Panc1 (cell line): Measurements from ENCODE around the gene SERTAD2.

Source experiments
- CTCF ChIP-seq: fragments of 450-650 bp; IDR thresholded peaks from 2 replicates; pipeline ENCODE4 v1.5.1; 2017; ENCODE audit warnings: mild to moderate bottlenecking
- REST ChIP-seq, 2 experiments: IDR thresholded peaks; 2 replicates each; pipeline ENCODE4 v1.6.1; 2011 to 2012; ENCODE audit warnings: low read depth in 2 of 2, control low read depth in 1 of 2, low read length in 1 of 2, mild to moderate bottlenecking in 1 of 2, moderate library complexity in 1 of 2; ENCODE audit not compliant: insufficient read depth in 1 of 2
- TCF7L2 ChIP-seq: IDR thresholded peaks from 2 replicates; pipeline ENCODE4 v1.6.1; 2011; ENCODE audit warnings: mild to moderate bottlenecking, low read depth, low read length, inconsistent platforms

GRCh38 chr2:64594226-64594989, 59.3 kb downstream of the SERTAD2 start:
- TF ChIP-seq TCF7L2 (no peak), CTCF (no peak), REST (IDR thresholded peaks at IDR 0.05; ENCODE audit: insufficient read depth in 1 of 2, low read depth in 2 of 2, low read length in 1 of 2) (no peak)
